Fibroblast of lung (primary cell): ENCODE data around the gene DOCK4.

Experiments used
- EZH2 ChIP-seq: IDR thresholded peaks from 2 replicates; pipeline ENCODE4 v1.5.1; 2012; ENCODE audit warnings: low read length, control low read depth, mild to moderate bottlenecking; ENCODE audit errors: missing control alignments
- TF ChIP-seq, protein P1 (sequence below), 2 donors: IDR thresholded peaks in 1 of 2; conservative IDR thresholded peaks in 1 of 2; 1 replicate in 1 of 2; 2 replicates in 1 of 2; pipeline ENCODE4 v1.5.1; 2011 to 2012; ENCODE audit warnings: low read length in 2 of 2, control low read depth in 1 of 2, inconsistent platforms in 1 of 2, low read depth in 1 of 2, mild to moderate bottlenecking in 1 of 2

DNA sequence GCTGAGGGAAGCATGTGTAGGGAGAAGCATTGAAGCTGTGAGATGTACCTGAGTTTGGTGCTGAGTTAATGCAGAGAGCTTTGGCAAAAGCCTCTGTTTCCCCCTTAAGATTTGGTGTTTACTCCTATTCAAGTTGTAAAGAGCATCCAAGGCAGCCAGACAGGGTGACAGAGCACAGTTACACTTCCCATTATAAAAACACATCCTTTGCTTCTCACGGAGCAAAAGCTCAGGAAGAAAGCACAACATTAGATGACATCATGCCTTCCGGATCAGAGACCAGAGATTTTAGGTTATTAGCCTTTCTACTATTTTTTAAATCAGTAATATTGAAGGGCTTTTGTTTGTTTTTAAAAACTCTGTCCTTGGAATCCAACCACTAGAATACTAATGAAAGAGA lies 182.9 kb downstream of the DOCK4 start:
- TF ChIP-seq, protein P1, sequence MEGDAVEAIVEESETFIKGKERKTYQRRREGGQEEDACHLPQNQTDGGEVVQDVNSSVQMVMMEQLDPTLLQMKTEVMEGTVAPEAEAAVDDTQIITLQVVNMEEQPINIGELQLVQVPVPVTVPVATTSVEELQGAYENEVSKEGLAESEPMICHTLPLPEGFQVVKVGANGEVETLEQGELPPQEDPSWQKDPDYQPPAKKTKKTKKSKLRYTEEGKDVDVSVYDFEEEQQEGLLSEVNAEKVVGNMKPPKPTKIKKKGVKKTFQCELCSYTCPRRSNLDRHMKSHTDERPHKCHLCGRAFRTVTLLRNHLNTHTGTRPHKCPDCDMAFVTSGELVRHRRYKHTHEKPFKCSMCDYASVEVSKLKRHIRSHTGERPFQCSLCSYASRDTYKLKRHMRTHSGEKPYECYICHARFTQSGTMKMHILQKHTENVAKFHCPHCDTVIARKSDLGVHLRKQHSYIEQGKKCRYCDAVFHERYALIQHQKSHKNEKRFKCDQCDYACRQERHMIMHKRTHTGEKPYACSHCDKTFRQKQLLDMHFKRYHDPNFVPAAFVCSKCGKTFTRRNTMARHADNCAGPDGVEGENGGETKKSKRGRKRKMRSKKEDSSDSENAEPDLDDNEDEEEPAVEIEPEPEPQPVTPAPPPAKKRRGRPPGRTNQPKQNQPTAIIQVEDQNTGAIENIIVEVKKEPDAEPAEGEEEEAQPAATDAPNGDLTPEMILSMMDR (conservative IDR thresholded peaks at IDR 0.05 in 1 of 2, IDR thresholded peaks at IDR 0.05 in 1 of 2; ENCODE audit: low read depth in 1 of 2, low read length in 2 of 2), result no peak
- no peak for TF ChIP-seq EZH2
